K562 (cell line): ENCODE data around the gene ALS2. TPM values are rescaled to one million over a fixed set of nuclear protein-coding genes. Genes with fewer than 3 reads are reported as not detected.
A peak's percentile ranks its signal among the peaks of the same experiment; 100 is the strongest.

Experiments
- ATAC-seq: fragments of 200-7000 bp; cut with Tn5 transposase; 3 replicates; pipeline ENCODE4 v1.9.1; 2020; ENCODE audit warnings: moderate library complexity
- BruUV-seq: library from RNA; stranded (reverse); fragments of 400-500 nt; replicated peaks from 2 replicates; lab custom pipeline; 2021; lab: Mats Ljungman, UMichigan
- CTCF ChIA-PET: fragments of 300-600 bp; formaldehyde crosslinking; extraction: SDS; loops from one replicate; lab custom pipeline; 2021; ENCODE audit warnings: low intra/inter-chr PET ratio; lab: Yijun Ruan, JAX
- POLR2A ChIA-PET: fragments of 300-600, 350-650 bp; sonication (Branson Sonifier 250); formaldehyde crosslinking; extraction: SDS; loops from one replicate; lab custom pipeline; 2021; ENCODE audit warnings: antibody characterized with exemption, inconsistent platforms; lab: Yijun Ruan, JAX
- DNase-seq, 4 experiments: peaks; one replicate each; pipeline versions ENCODE4 v3.0.0 to v3.0.0-alpha.2; 2011 to 2018; ENCODE audit warnings: low spot score in 3 of 4, mixed read lengths in 3 of 4; ENCODE audit errors: extremely low read depth in 1 of 4
- FAIRE-seq: peaks from 2 replicates; lab custom pipeline; 2011; peaks lifted over from hg19 to GRCh38; lab: Jason Lieb, UNC
- H2AFZ ChIP-seq: 2 replicates; pipeline ENCODE4 v1.6.0; 2011; ENCODE audit warnings: low read depth, low read length, control low read depth, inconsistent platforms
- H3K27ac ChIP-seq: fragments of 200-600 bp; 3 replicates; pipeline ENCODE4 v1.8.0; 2011; ENCODE audit warnings: low read depth, mild to moderate bottlenecking, control low read depth, inconsistent platforms, low read length, moderate library complexity, mixed read lengths; ENCODE audit errors: extremely low read depth
- H3K27me3 ChIP-seq, 2 experiments: fragments of 300-600 bp in 1 of 2; 2 replicates in 1 of 2; 3 replicates in 1 of 2; pipeline versions ENCODE4 v1.6.0 to v1.8.0; 2011; ENCODE audit warnings: inconsistent platforms in 2 of 2, low read length in 2 of 2, mild to moderate bottlenecking in 1 of 2, mixed read lengths in 1 of 2, moderate library complexity in 1 of 2; ENCODE audit not compliant: control insufficient read depth in 2 of 2, insufficient read depth in 2 of 2
- H3K36me3 ChIP-seq: fragments of 300-600 bp; 3 replicates; pipeline ENCODE4 v1.8.0; 2011; ENCODE audit warnings: mild to moderate bottlenecking, low read length, inconsistent platforms; ENCODE audit not compliant: control insufficient read depth, insufficient read depth
- H3K4me1 ChIP-seq, 2 experiments: fragments of 200-600 bp in 1 of 2; replicated peaks in 1 of 2; 2 replicates in 1 of 2; 3 replicates in 1 of 2; pipeline versions ENCODE4 v1.5.1 to v1.8.0; 2011; ENCODE audit warnings: inconsistent platforms in 2 of 2, low read length in 2 of 2, mild to moderate bottlenecking in 1 of 2, mixed read lengths in 1 of 2, moderate library complexity in 1 of 2; ENCODE audit not compliant: control insufficient read depth in 2 of 2, insufficient read depth in 2 of 2
- H3K4me2 ChIP-seq: 2 replicates; pipeline ENCODE4 v1.6.1; 2011; ENCODE audit warnings: low read length, control low read depth, inconsistent platforms, mixed read lengths; ENCODE audit not compliant: insufficient read depth
- H3K4me3 ChIP-seq: fragments of 200-600 bp; sonication (generic), shearing (Covaris generic); 2 replicates; pipeline ENCODE4 v1.5.1; 2016; ENCODE audit warnings: control low read depth, inconsistent platforms
- H3K79me2 ChIP-seq: fragments of 200-600 bp; 3 replicates; pipeline ENCODE4 v1.8.0; 2011; ENCODE audit warnings: low read length, inconsistent platforms; ENCODE audit not compliant: control insufficient read depth, insufficient read depth
- H3K9ac ChIP-seq, 2 experiments: 2 replicates each; pipeline versions ENCODE4 v1.6.0 to v1.6.1; 2011; ENCODE audit warnings: low read depth in 2 of 2, low read length in 2 of 2, control low read depth in 1 of 2, inconsistent platforms in 1 of 2, mild to moderate bottlenecking in 1 of 2, mixed read lengths in 1 of 2; ENCODE audit not compliant: insufficient read depth in 1 of 2
- H3K9me1 ChIP-seq: one replicate; pipeline ENCODE4 v1.6.0; 2011; ENCODE audit warnings: inconsistent platforms, mild to moderate bottlenecking, low read length, moderate library complexity; ENCODE audit not compliant: control insufficient read depth, insufficient read depth
- H3K9me3 ChIP-seq: replicated peaks from 2 replicates; pipeline ENCODE4 v1.5.1; 2011; ENCODE audit warnings: low read depth, low read length, inconsistent platforms; ENCODE audit not compliant: control insufficient read depth, insufficient read depth
- H4K20me1 ChIP-seq: replicated peaks from 2 replicates; pipeline ENCODE4 v1.6.1; 2011; ENCODE audit warnings: low read length, inconsistent platforms, mixed read lengths; ENCODE audit not compliant: control insufficient read depth, insufficient read depth
- CBFA2T2 ChIP-seq: fragments of 450-650 bp; conservative IDR thresholded peaks from 2 replicates; pipeline ENCODE4 v1.6.1; 2017; ENCODE audit warnings: mild to moderate bottlenecking
- CEBPB ChIP-seq: fragments of 450-650 bp; IDR thresholded peaks from 2 replicates; pipeline ENCODE4 v1.6.1; 2016; ENCODE audit warnings: missing genetic modification characterization, missing compliant biosample characterization
- CEBPG ChIP-seq, 3 experiments: fragments of 200-800 bp in 1 of 3; sonication (Bioruptor generic) in 1 of 3; sonication (generic) in 1 of 3; formaldehyde crosslinking in 1 of 3; IDR thresholded peaks in 2 of 3; conservative IDR thresholded peaks in 1 of 3; 2 replicates each; pipeline versions ENCODE4 v1.6.1 to v1.8.0; 2016 to 2022; ENCODE audit warnings: missing compliant biosample characterization in 2 of 3, missing genetic modification characterization in 2 of 3, mild to moderate bottlenecking in 1 of 3, missing genetic modification reagents in 1 of 3
- ETS2 ChIP-seq: IDR thresholded peaks from 2 replicates; pipeline ENCODE4 v1.6.1; 2016; ENCODE audit warnings: borderline replicate concordance, missing genetic modification characterization, mild to moderate bottlenecking, moderate library complexity, missing compliant biosample characterization; ENCODE audit not compliant: poor library complexity, severe bottlenecking
- HOXB6 ChIP-seq: fragments of 250-450 bp; sonication (Bioruptor Pico); IDR thresholded peaks from 2 replicates; pipeline ENCODE4 v1.5.1; 2022; ENCODE audit warnings: mild to moderate bottlenecking, borderline replicate concordance
- ZNF780A ChIP-seq: fragments of 250-450 bp; sonication (Bioruptor Pico); IDR thresholded peaks from 2 replicates; pipeline ENCODE4 v1.5.0; 2021; ENCODE audit warnings: mild to moderate bottlenecking
- WGBS: fragments of 100-300 bp; shearing (Covaris generic); methylation state at CpG from one replicate; pipeline ENCODE4 v1.1.6; 2016; ENCODE audit warnings: low coverage, mixed read lengths; ENCODE audit not compliant: insufficient coverage; ENCODE audit errors: missing lambda C conversion rate; 5-methylcytosine and 5-hydroxymethylcytosine counted together
- in situ Hi-C: fragments of 300-500 bp; cut with MboI; formaldehyde crosslinking; loops from 4 replicates; pipeline ENCODE4 v1.15.0; 2018; ENCODE audit warnings: inconsistent platforms, mixed read lengths
- intact Hi-C: fragments of 100-400 bp; cut with micrococcal nuclease; formaldehyde crosslinking; loops from 2 replicates; pipeline ENCODE4 v1.14.2; 2022
- polyA plus RNA-seq, 8 experiments: library from polyadenylated mRNA; depleted of rRNA in 4 of 8; stranded (reverse) in 5 of 8; unstranded in 3 of 8; fragments of >200 nt; fragmentation: Nextera tagmentation in 2 of 8; fragmentation: Illumina TruSeq in 1 of 8; extraction: Ambion mirVana in 2 of 8; extraction: Trizol in 1 of 8; gene quantifications; 2 replicates each; pipeline versions ENCODE4 v1.2.1 to v1.2.3, GENCODE V29; 2011 to 2014; ENCODE audit warnings: inconsistent platforms in 1 of 8, missing spikeins in 1 of 8
- total RNA-seq, 7 experiments: library from RNA; depleted of rRNA in 6 of 7; stranded (reverse); fragments of >200 nt in 6 of 7; fragmentation: Illumina TruSeq in 2 of 7; extraction: Trizol in 2 of 7; gene quantifications; 2 replicates each; pipeline versions ENCODE4 v1.2.1 to v1.2.3, GENCODE V29; 2011 to 2021; ENCODE audit warnings: low replicate concordance in 1 of 7
- TF ChIP-seq, protein P1 (sequence below): fragments of 200-400 bp; formaldehyde crosslinking; IDR thresholded peaks from 2 replicates; pipeline ENCODE4 v1.6.1; 2017; ENCODE audit warnings: mild to moderate bottlenecking, low read depth, low read length, moderate library complexity
- TF ChIP-seq, protein P2 (sequence below), 2 experiments: fragments of 150-350 bp in 1 of 2; IDR thresholded peaks; 2 replicates each; pipeline ENCODE4 v1.6.1; 2012 to 2016; ENCODE audit warnings: low read depth in 2 of 2, low read length in 2 of 2, mild to moderate bottlenecking in 1 of 2, moderate library complexity in 1 of 2

Gene ALS2
- total and polyA plus RNA-seq, 9 of the 15 experiments (the other 6 are each of a cell fraction or from before 2014, with no cell fraction given) = 5.2 to 17.7 (median 11.6) TPM

DNA sequence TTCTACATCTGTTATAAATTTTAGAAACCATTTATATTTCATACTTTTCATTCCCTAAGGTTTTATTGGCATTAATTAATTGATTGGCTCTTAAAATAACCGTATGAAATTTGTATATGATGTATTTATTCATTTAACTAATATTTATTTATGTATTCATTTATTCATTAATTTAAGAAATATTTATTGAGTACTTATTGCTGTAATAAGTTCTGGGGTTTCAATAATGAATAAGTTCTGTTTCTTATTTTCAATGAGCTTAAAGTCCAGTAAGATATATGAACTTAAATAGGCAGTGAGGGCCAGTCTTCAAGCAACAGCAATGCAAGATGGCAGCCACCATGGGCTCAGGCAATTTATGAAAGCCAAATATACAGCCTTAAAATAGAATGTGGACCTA, 43.5 kb upstream of the ALS2 start:
- Histone ChIP-seq H3K9me1 (no peaks in the 10 kb centered on the region), H2AFZ (no peak overlapping the region), H3K4me2 (no peak overlapping the region), H3K9ac (no peak overlapping the region), H3K27ac (no peak overlapping the region), H3K27me3 (peaks cover 0 to 8% of the 10 kb centered on the region in 2 experiments; a peak in 1 of 5 replicates), H3K79me2 (no peaks in the 10 kb centered on the region), H3K36me3 (no peaks in the 10 kb centered on the region), H4K20me1 (no peaks in the 10 kb centered on the region)
- FAIRE-seq (no peak), DNase-seq (no peak), ATAC-seq (no peak)
- WGBS = 0% methylated on average over 1 of the region's 1 CpG
- ChIA-PET POLR2A (no interaction called here), CTCF (no interaction called here)
- intact Hi-C loops = no loop called here
- no TSS peak for BruUV-seq
- in situ Hi-C loops = no loop called here
- no peak for TF ChIP-seq CBFA2T2
- TF ChIP-seq CEBPB (tag) = peak; percentile 66
- no peak for TF ChIP-seq ZNF780A (CRISPR knock-in tag)
- TF ChIP-seq HOXB6 (CRISPR knock-in tag) = no peak
- TF ChIP-seq CEBPG (CRISPR knock-in tag; IDR thresholded peaks at IDR 0.05) = no peak
- peak in 1 of 2 experiments; percentile 96; a peak in 2 of 4 replicates for TF ChIP-seq CEBPG (tag; conservative IDR thresholded peaks at IDR 0.05 in 1 of 2, IDR thresholded peaks at IDR 0.05 in 1 of 2)
- TF ChIP-seq, protein P1, sequence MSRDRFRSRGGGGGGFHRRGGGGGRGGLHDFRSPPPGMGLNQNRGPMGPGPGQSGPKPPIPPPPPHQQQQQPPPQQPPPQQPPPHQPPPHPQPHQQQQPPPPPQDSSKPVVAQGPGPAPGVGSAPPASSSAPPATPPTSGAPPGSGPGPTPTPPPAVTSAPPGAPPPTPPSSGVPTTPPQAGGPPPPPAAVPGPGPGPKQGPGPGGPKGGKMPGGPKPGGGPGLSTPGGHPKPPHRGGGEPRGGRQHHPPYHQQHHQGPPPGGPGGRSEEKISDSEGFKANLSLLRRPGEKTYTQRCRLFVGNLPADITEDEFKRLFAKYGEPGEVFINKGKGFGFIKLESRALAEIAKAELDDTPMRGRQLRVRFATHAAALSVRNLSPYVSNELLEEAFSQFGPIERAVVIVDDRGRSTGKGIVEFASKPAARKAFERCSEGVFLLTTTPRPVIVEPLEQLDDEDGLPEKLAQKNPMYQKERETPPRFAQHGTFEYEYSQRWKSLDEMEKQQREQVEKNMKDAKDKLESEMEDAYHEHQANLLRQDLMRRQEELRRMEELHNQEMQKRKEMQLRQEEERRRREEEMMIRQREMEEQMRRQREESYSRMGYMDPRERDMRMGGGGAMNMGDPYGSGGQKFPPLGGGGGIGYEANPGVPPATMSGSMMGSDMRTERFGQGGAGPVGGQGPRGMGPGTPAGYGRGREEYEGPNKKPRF = no peak
- no peak for TF ChIP-seq ETS2 (tag)
- TF ChIP-seq, protein P2, sequence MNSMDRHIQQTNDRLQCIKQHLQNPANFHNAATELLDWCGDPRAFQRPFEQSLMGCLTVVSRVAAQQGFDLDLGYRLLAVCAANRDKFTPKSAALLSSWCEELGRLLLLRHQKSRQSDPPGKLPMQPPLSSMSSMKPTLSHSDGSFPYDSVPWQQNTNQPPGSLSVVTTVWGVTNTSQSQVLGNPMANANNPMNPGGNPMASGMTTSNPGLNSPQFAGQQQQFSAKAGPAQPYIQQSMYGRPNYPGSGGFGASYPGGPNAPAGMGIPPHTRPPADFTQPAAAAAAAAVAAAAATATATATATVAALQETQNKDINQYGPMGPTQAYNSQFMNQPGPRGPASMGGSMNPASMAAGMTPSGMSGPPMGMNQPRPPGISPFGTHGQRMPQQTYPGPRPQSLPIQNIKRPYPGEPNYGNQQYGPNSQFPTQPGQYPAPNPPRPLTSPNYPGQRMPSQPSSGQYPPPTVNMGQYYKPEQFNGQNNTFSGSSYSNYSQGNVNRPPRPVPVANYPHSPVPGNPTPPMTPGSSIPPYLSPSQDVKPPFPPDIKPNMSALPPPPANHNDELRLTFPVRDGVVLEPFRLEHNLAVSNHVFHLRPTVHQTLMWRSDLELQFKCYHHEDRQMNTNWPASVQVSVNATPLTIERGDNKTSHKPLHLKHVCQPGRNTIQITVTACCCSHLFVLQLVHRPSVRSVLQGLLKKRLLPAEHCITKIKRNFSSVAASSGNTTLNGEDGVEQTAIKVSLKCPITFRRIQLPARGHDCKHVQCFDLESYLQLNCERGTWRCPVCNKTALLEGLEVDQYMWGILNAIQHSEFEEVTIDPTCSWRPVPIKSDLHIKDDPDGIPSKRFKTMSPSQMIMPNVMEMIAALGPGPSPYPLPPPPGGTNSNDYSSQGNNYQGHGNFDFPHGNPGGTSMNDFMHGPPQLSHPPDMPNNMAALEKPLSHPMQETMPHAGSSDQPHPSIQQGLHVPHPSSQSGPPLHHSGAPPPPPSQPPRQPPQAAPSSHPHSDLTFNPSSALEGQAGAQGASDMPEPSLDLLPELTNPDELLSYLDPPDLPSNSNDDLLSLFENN (IDR thresholded peaks at IDR 0.05; ENCODE audit: low read depth in 2 of 2, low read length in 2 of 2) = no peak
- TF ChIP-seq, all 486 proteins: peak for 2
- Histone ChIP-seq H3K4me1 (no peaks in the 10 kb centered on the region), H3K4me3 (no peak overlapping the region), H3K9me3 (no peaks in the 10 kb centered on the region)
